Urothelium cell line (cell line): ENCODE data around the gene MDH2.
A peak's percentile ranks its signal among the peaks of the same experiment; 100 is the strongest.
"Not testable (repeated sequence)": the region's sequence is repeated elsewhere in the genome, so short reads cannot be mapped to it uniquely, and the experiment has no call there.

Experiments
- DNase-seq: peaks from one replicate; pipeline ENCODE4 v3.0.0; 2011; ENCODE audit warnings: low spot score, mixed read lengths
- FAIRE-seq: peaks from 2 replicates; lab custom pipeline; 2011; peaks lifted over from hg19 to GRCh38; lab: Jason Lieb, UNC

MDH2 gene

GRCh38 chr7:76047811-76048667 is at the start of gene MDH2, which contains the start of gene STYXL1:
TSS of gene MDH2 (plus strand) at chr7:76048106. CDS start at chr7:76048161, 55 bp downstream.
TSS of gene STYXL1 (minus strand) at chr7:76048000. CDS start at chr7:76030523, 17,477 bp downstream.
- FAIRE-seq: no peak
- peak; percentile 98 for DNase-seq

GRCh38 chr7:76000566-76000965 is 47.3 kb upstream of the MDH2 start:
- no peak for DNase-seq
- FAIRE-seq: no peak

GRCh38 chr7:76002139-76002538 is 45.8 kb upstream of the MDH2 start:
- DNase-seq (no peak), FAIRE-seq (no peak)

GRCh38 chr7:76002822-76003221 is 45.1 kb upstream of the MDH2 start:
- FAIRE-seq: no peak

GRCh38 chr7:76003351-76003750 is 44.6 kb upstream of the MDH2 start:
- DNase-seq: no peak
- no peak for FAIRE-seq

More at GRCh38 chr7:76002822-76003221, 45.1 kb upstream of the MDH2 start:
- no peak for DNase-seq

GRCh38 chr7:76005004-76005403 is 42.9 kb upstream of the MDH2 start:
- not testable (repeated sequence) for FAIRE-seq, DNase-seq

- FAIRE-seq (no peak), DNase-seq (no peak)
These were observed 39.7 kb upstream of the MDH2 start for GRCh38 chr7:76008156-76008687.

GRCh38 chr7:76009672-76010600 is 38.0 kb upstream of the MDH2 start:
- no peak for DNase-seq
- FAIRE-seq: no peak

- FAIRE-seq (no peak), DNase-seq (no peak)
These were observed 36.5 kb upstream of the MDH2 start for GRCh38 chr7:76011442-76011861.

- no peak for FAIRE-seq
- DNase-seq: no peak
These were observed 31.5 kb upstream of the MDH2 start for GRCh38 chr7:76016191-76016947.

GRCh38 chr7:76018520-76018919 is 29.4 kb upstream of the MDH2 start:
- DNase-seq, FAIRE-seq: not testable (repeated sequence)

GRCh38 chr7:76020031-76020714 is 27.7 kb upstream of the MDH2 start:
- DNase-seq (peak; percentile 83), FAIRE-seq (no peak)

- DNase-seq (no peak), FAIRE-seq (no peak)
These were observed 25.7 kb upstream of the MDH2 start for GRCh38 chr7:76022026-76022780.

GRCh38 chr7:76023002-76023401 is 24.9 kb upstream of the MDH2 start:
- DNase-seq: no peak
- FAIRE-seq: no peak

GRCh38 chr7:76029682-76030081 is 18.2 kb upstream of the MDH2 start:
- not testable (repeated sequence) for FAIRE-seq, DNase-seq

GRCh38 chr7:76031964-76032363 is 15.9 kb upstream of the MDH2 start:
- DNase-seq (no peak), FAIRE-seq (no peak)

GRCh38 chr7:76037310-76037709 is 10.6 kb upstream of the MDH2 start:
- DNase-seq: no peak
- FAIRE-seq: no peak

- FAIRE-seq (no peak), DNase-seq (no peak)
These were observed 7.8 kb upstream of the MDH2 start for GRCh38 chr7:76040126-76040525.

- FAIRE-seq: no peak
- DNase-seq: no peak
These were observed 3.5 kb upstream of the MDH2 start for GRCh38 chr7:76044375-76044865.
